ENCODE results near the gene EBNA1BP2.

DNA sequence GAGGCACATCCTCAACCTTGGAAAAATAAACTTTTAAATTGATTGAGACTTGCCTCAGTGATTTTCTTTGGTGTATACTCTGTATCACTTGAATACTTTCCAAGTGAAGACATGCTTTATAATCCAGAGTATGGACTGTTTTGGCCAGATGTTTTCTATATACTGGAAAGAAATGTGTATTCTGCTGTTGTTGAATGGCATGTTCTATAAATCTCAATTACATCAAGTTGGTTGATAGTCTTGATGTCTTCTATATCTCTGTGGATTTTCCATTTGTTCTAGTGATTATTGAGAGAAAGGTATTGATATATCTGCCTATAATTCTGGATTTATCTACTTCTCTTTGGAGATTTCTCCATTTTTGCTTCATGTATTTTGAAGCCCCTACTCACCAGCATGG is 37.5 kb downstream of the EBNA1BP2 start:
- TF ChIP-seq EZH2 (IDR thresholded peaks at IDR 0.05; ENCODE audit: insufficient read depth, low read length): no peak
- TF ChIP-seq, protein P1, sequence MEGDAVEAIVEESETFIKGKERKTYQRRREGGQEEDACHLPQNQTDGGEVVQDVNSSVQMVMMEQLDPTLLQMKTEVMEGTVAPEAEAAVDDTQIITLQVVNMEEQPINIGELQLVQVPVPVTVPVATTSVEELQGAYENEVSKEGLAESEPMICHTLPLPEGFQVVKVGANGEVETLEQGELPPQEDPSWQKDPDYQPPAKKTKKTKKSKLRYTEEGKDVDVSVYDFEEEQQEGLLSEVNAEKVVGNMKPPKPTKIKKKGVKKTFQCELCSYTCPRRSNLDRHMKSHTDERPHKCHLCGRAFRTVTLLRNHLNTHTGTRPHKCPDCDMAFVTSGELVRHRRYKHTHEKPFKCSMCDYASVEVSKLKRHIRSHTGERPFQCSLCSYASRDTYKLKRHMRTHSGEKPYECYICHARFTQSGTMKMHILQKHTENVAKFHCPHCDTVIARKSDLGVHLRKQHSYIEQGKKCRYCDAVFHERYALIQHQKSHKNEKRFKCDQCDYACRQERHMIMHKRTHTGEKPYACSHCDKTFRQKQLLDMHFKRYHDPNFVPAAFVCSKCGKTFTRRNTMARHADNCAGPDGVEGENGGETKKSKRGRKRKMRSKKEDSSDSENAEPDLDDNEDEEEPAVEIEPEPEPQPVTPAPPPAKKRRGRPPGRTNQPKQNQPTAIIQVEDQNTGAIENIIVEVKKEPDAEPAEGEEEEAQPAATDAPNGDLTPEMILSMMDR (IDR thresholded peaks at IDR 0.05; ENCODE audit: insufficient read depth, low read depth, low read length): no peak
